DMS153 (cell line): Measurements from ENCODE around the gene B9D1.

Experiments used
- DNase-seq: peaks from one replicate; lab custom pipeline; 2025; lab: John Stamatoyannopoulos, UW

The B9D1 gene, protein sequence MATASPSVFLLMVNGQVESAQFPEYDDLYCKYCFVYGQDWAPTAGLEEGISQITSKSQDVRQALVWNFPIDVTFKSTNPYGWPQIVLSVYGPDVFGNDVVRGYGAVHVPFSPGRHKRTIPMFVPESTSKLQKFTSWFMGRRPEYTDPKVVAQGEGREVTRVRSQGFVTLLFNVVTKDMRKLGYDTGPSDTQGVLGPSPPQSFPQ

DNA sequence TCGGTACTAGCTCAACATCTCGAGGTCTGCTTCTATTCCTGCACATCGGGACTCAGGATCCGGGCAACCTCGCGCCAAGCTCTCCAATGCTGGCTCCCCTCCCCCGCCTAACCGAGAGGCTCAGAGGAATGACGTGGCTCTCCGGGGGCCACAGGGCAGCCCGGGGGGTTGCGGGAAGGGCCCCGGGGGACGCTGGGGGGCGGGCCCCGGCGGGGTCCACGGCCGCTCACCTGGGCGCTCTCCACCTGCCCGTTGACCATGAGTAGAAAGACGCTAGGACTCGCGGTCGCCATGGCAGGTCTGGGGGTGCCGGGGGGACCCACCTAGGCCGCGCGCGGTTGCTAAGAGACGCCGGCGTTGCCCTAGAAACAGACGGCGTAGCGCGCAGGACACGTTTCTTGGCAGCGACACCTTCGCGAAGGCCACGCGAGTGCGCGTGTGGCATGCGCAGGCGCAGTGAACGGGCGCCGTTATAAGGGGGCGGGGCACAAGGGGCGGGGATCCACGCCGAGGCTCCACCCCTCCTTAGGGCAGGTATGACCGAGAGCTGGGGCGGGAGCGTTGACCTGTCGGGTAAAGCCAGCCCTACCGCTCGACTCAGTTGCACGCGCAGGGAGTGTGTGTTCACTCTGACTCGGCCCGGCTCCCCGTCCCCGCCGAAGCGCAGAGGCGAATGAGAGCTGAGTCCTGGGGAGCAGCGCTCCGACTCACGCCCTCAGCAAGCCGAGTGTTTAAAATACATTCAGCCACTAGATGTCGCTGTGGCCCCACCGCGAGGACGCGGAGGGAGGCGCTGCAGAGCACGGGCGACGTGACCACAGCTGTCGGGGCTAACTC, at the start of gene B9D1:
Gene B9D1, minus strand, starts transcription at position 447 of the 837 bp plus-strand sequence. Its CDS starts 154 bp downstream, at position 293.
- DNase-seq: peak; percentile 64

DNA sequence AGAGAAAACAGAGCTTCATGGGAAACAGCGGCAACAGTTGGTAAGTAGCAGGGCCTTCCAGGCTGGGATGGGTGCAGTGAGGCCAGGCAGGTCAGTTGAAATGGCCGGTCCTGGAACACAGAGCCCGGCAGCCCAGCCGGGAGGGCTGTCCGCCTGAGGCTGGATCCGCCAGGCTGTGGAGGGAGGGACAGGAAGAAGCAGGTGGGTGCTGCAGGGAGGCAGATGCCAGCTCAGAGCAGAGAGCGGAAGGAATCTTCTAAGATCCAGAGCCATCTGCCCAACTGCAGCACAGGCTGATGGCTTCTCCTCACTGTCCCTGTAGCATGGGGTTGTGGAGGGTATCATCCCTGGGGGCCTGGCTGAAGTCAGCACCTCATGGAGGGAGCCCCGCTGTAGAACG, 49.1 kb upstream of the B9D1 start:
- DNase-seq: no peak

DNA sequence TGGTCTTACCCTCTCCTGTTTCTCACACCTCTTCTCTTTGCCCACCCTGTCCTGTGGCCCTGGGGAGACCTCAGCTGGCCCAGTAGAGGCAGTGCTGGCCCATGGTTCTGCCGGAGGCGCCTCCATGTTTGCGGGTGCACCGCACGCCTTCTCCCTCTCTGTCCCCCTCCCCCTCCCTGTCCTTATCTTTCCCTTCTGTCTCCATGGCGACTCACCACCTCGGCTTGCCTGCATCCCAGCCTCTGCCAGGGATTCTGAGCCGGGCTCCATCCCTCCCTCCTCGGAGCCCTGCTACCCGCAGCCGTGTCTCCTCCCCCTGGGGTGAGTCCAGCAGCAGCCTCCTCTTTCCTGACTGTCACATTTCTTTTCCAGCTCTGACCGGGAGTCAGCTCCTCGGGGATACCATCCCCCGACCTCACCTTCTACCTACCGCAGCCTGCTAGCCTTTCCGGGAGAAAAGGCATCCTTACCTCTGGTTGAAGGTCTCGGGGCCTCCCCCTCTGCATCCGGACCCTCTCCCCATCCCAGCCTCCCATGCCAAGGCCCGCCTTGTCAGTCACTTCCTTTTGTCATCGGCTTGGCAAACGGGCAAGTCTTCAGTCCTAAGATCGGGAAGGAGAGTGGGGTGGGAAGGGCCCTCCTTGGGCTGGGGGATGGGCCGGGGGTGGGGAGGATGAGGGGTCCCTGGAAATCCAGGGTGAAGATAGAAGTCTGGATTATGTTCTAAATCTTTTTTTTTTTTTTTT, 48.5 kb upstream of the B9D1 start, which contains the start of gene RNF112:
Gene RNF112, plus strand, starts transcription at position 358 of the 746 bp plus-strand sequence. Its CDS starts 177 bp downstream, at position 535.
- DNase-seq: no peak

DNA sequence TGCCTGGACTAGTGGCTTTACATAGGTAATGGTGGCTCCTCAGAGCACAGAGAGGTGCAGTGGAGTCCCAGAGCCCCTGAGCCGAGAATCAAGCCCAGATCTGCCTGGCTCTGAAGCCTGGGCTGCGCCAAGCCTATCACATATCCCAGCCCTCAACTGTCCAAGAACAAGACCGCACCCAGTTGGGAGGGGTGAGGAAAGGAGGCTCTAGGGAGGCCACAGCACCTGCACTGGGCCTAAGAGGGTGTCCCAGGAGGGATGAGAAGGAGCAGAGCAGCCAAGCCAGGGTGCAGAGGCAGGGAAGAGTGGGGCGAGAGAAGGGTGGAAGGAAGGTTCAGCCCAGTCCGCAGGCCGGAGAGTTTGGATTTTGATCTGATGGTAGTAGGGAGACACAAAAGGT, 47.6 kb upstream of the B9D1 start:
- no peak for DNase-seq

DNA sequence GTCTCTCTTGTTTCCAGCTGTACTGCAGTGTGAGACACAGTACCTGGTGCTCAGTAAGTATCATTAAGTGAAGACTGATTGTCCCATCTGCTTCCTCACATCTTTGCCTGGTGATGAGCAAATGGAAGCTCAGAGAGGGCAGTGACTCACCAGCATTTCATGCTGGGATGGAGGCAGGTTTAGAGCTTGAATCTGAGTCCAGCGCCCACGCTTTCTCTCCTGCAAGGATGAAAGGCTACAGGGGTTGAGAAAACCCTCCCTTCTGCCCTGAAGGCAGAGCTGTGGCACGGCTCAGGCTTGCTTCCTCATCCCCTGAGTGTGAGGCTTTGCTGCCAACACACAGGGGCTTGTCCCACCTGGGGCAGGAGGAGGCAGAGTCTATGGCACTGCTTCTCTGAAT, 47.0 kb upstream of the B9D1 start:
- DNase-seq: no peak

DNA sequence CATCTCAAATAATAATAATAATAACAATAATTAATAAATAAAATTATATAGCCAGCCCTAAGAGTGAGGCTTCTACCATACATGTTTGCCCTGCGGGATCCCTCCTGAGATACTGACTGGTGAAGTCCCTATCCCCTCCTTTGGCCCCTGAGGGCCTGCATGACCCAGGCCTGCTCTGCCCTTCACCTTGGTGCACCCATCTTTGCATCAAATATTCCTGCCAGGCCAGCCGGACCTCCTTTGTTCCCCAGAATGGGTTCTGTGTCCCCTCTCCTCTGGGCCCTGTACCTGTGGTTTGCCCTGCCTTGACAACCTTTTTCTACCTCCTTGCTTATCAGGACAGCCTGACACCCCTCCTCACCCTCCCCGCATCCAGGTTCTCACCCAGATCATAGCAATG, 46.5 kb upstream of the B9D1 start:
- no peak for DNase-seq

DNA sequence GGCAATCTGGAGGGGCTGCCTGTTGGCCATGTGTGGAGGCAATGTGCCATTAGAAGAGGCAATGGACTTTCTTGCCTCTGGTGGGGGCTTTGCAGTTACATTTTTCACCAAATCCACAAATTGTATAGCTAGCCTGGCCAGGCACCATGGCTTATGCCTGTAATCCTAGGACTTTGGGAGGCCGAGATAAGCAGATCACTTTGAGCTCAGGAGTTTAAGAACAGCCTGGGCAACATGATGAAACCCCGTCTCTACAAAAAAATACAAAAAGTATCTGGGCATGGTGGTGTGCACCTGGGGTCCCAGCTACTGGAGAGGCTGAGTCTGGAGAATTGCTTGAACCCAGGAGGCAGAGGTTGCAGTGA, 45.8 kb upstream of the B9D1 start:
- DNase-seq: no peak

DNA sequence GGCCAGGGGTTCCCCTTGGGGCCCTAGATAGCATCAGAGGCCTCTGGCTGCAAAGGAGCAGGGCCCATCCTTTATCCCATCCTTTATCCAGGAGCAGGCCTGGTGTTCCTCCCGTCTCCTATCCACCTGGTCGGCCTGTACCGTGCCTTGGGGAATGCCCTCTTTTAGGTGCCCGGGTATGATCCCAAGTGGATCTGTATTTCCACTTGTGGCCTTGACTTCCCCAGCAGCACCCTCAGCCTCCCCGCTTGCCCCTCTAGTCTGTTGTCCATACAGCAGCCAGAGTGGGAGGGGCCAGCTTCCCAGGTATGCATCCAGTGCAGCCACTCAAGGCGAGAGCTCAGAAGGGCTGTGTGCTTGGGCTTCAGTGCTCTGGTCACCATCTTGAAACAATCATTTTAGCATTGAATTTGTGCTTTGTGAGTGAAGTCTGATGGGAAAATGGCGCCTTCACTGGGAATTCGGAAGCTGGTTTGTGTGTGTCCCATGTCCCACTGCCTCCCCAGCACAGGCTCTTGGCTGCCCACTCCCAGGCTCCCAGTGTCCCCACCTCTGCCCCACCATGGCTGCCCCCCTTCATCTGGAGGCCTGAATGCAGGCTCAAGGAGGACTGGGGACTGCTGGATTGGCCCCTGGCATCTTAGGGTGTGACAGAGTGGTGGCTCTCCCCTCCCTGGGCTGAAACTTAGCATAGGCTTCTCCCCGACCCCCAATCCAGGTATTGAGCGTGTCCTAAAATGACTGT, 45.2 kb upstream of the B9D1 start:
- no peak for DNase-seq

DNA sequence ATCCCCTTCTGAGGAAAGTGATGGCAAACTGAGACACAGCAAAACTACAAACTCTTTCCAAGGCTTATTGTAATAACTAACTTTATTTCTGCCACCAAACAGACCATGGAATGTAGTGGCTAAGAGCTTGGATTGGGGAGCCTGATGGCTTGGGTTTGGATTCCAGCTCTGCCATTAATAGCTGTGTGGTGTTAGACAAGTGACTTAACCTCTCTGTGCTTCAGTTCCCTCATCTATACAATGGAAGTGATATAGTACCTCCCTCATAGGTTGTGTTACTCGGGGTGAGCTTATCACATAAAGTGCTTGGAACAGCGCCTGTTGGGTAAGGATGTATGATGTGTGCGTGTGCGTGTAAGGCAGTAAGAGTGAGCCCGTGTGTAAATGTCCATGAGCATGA, 42.6 kb upstream of the B9D1 start:
- no peak for DNase-seq

DNA sequence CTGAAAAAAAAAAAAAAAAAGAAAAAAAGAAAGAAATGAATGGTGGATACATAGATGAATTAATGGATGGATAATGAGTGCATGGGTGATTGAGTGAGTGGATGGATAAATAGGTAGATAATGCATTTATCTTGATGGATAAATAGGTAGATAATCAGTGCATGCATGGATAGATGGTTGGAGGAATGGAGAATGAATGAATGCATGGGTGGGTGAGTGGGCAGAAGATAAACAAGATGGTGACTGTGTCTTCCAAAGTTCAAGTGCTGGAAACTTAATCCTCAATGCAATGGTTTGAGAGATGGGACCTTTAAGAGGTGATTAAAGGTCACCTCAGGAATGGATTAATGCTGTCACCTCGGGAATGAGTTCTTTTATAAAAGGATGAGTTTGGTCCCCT, 41.7 kb upstream of the B9D1 start:
- DNase-seq: no peak

DNA sequence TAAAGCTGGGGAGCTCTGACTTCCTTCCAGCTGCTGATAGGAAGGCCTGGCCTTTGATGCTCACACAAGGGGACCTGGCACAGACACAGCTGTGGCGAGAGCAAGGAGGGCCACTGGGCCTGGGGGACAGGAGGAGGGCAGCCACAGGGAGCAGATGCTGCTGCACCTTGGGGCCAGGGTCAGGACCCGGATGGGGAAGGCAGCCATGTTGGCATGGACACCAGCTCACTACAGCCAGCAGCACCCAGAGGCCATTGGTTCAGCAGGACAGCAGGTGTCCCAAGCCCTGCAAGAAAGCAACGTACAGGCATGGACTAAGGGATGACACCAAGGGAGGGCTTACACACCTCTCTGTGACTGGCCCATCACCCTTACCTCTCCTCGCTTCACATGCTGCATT, 40.5 kb upstream of the B9D1 start:
- no peak for DNase-seq

DNA sequence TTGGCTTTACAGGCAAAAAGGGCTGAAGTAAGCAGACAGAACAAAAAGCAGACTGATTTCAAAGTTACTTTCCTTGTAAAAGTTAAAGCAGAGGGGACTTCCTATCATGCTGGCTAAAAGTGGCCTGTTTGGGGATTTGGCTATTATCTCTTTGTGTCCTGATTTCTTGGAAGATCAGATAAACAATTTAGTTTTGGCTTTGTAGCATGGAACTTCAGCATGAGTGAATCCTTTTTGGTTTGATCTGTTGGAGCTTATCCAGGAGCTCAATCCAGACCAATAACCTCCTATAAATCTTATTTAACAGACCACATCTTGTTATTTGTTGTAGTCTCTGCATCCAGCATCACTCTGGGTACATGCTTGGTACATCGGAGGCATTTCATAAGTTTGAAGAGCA, 39.6 kb upstream of the B9D1 start:
- no peak for DNase-seq

DNA sequence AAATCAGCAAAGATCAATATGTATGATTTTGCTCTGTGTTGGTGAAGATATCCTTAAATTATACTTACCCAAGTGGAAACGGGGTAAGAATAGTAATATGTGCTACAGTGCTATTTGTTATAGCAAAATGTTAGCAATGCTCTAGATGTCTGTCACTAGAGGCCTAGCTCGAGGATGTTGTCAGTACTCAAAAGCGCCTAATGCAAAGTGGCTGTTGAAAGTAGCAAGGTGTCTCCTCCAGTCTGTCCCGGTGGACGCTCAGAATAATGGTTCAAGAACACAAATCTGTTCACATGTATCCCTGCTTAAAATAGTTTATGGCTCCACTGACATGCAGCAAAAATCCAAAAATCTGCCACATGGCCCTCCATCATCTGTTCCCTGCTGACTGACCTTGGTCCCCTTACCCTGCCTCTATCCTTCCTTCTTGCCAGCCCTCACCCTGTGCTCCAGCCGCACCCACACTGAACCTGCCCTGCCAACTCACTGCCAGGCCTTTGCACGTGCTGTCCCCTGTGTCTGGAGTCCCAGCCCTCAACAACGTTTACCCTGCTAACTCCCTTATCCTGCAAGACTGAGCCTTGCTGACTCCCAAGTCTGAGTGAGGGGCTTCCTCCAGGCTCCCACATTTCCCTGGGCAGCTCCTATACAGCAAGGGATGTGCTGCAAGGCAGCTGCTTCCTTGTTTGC, 38.9 kb upstream of the B9D1 start:
- no peak for DNase-seq

DNA sequence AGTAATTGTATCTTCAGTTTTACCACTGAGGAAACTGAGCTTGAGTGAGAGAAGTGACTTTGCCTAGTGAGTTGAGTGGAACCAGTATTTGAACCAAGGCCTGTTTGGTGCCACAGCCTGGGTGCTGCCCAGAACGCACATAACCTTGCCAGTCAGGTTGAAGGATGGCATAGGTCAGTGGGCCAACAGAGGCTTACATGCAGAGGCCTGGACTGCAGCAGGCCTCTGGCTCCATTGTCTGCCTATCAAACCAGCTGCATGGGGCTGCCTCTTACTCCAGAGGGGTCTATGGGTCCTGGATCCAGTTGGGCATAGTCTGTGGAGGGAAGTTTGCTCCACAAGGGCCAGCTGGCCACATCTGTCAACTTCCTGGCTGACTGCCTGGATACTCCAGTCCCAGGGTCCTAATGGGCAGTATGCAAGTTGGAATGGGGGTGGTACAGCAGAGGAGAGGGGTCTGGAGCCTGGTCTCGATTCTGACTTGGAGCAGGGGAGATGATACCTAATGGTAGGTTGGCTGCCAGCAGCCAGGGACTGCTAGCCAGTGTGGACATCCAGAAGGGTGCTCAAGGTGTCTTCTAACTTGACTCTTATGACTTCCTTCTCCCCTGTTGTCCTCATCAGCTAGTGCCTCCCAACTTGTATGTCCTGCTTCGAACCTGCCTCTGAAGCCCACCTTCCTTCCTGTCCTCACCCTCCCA, 37.4 kb upstream of the B9D1 start:
- no peak for DNase-seq

DNA sequence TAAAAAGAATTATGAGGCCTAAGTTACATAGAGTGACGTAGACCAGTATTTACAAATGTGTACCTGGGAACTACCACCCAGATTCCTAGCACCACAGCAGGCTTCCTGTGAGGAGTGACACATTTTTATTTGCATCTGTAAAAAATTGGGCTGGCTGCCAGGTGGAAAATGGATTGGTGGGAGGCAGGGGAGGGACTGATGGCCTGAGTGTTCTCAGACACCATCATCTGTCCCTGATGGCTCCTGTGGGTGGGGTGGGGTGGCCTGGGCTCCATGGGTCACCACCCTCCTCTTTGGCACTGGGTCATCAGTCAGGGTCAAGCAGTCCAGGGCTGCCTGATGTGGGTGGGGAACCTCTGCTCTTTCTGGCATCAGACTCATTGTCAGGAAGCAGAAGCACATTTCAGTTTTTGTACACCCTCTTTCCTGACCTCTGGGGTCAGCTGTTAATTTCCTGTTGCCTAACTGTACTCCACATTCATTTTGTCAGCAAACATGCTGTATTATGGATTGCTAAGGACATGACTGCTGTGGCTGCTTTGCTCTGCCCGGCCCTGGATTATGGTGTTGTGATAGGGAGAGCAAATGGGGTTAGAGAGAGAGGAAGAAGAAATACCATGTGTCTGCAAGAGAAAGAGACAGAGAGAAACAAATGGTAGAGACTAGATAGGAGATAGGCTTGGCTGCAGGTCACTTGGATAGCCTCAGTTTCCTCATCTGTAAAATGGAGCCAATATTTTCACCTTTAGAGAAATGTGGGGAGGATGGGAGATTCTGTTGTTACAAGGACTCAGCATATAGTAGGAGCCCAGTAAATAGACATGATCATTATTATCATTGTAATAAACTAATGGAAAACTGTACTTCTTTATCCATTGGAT, 36.0 kb upstream of the B9D1 start:
- peak; percentile 55 for DNase-seq

DNA sequence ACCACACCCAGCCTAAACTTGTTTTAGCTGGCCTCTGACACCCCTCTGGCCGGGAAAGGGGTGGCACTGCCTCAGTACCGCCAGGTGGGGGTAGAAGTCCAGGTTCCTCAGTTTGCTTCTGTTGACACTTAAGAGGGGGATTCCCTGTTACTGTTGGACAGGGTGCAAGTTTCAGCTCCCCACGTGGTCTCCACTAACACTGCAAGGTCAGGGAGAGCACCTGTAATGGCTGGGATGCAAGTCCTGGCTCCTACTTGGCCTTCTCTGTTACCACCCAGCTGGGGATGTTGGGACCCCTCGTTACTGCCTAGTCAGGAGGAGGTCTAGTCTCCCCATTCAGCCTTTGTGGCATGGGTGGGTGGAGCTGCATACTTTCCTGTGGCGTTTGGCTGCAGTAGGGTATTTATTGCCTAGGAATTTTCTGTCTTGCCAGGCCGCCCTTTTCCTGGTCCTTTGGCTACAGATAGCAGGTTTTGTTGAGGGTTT, 35.1 kb upstream of the B9D1 start:
- DNase-seq: no peak

DNA sequence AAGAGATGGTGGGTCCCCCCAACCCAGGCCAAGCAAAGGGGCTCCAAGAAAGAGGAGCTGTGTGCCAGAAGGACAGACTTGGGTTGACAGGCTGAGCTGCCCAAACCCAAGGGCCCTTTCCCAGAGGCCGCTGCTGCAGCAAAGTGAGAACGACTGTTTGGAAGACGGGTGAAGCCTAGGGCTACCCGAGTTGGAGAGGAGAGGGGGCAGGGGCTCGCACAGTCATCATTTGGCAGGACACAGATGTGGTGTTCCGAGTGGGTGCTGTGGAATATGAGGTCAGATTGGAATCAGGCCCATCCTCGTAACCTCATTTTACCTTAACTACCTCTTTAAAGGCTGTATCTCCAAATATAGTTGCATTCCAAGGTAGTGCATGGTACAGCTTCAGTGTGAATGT, 29.8 kb upstream of the B9D1 start:
- no peak for DNase-seq

DNA sequence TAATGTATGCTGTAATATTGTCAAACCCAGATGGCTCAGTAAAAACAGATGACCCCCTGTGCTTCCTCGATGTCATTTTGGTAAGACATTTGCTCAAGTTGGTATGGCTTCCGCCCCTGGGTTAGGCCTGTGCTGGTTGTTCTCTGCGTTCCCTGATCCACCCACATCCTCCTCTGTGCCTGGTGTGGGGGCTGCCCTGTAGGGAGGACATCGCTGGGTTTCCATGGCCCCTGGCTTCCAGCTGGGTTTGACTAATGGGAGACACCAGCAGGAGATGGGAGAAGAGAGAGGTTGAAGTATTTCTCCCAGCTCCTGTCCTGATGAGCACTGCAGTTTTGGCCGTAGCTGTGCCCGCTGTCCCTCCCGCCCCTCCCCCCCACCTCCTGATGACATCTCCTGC, 28.9 kb upstream of the B9D1 start:
- no peak for DNase-seq

DNA sequence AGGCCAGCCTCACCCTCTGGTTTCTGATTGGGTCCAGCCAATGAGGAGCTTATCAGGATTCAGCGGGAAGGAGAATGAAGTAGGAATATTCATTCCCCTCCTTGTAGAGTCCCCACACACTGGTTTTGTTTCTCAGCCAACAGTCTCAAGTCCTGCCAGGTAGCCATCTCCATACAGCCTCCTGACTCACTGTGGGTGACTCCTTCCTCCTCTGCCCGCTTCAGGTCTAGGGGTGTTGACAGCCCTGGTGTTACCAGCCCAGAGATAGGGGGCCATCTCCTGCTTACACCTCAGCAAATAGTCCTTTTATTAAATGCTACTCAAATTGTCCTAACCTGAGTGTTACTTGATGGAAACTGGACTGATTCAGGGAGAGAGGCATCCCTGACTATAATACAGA, 28.4 kb upstream of the B9D1 start:
- DNase-seq: no peak
